Measurements from ENCODE around the gene PLEKHJ1. TPM values are rescaled to one million over a fixed set of nuclear protein-coding genes. Genes with fewer than 3 reads are reported as not detected.

PLEKHJ1 gene
- total and polyA plus RNA-seq, 2 of the 13 experiments (the other 11 are each of a cell fraction or from before 2014, with no cell fraction given), result 70.5 to 130 TPM

DNA sequence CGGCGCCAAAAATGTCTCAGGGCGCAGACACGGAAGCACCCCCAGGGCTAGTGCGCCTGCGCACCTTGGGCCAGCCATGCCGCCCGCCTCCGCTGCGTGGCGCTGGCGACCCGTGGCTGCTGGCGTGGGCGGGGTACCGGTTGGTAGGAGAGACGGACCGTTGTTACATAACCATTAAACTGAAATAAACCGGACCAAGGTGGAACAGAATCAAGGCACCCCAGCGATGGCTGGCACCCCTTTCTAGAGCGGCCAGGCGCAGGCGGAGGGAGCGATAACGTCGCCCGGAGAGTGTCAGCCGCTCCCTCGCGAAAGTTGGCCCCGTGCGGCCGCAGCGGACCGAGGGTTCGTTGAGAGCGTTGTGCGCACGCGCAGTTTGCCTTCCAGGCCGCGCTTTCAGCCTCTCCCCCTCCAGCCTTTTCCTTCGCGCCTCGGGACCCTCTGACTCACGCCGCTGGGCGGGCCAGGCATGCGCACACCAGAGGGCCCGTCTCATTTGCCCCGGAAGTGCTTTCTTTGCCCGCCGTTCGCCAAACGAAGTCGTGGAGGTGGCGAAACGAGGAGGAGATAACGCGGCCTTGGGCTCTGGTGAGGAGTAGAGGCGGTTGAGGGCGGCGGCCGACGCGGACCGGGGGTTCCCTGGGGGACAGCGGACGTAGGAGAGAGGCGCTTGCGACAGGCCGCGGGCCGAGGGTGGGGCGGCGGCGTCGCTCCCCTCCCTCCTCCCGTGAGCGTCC is at the start of gene PLEKHJ1, which contains the start of gene SF3A2 (continued):
- TF ChIP-seq DZIP1 (CRISPR knock-in tag; IDR thresholded peaks at IDR 0.05), result peak; percentile 84
- peak; percentile 84 for TF ChIP-seq ZMYM4 (CRISPR knock-in tag; IDR thresholded peaks at IDR 0.05)
- peak; percentile 40 for TF ChIP-seq ZNF768 (CRISPR knock-in tag; IDR thresholded peaks at IDR 0.05)
- TF ChIP-seq XRCC5 (optimal IDR thresholded peaks at IDR 0.05; ENCODE audit: low read length), result peak; percentile 53
- TF ChIP-seq CEBPZ (IDR thresholded peaks at IDR 0.05; ENCODE audit: low read length), result no peak
- TF ChIP-seq NFYB (CRISPR knock-in tag; IDR thresholded peaks at IDR 0.05), result peak; percentile 42; the same call in 1 of the 2 replicates
- peak; percentile 57; the same call in 1 of the 2 replicates for TF ChIP-seq ZNF703 (CRISPR knock-in tag; IDR thresholded peaks at IDR 0.05; ENCODE audit: borderline replicate concordance)
- TF ChIP-seq ATF3 (CRISPR knock-in tag; IDR thresholded peaks at IDR 0.05), result peak; percentile 87
- peak; percentile 62 for TF ChIP-seq CEBPB (IDR thresholded peaks at IDR 0.05; ENCODE audit: borderline replicate concordance, low read depth, low read length)
- no peak for TF ChIP-seq ZNF282 (IDR thresholded peaks at IDR 0.05; ENCODE audit: partially characterized antibody)
- TF ChIP-seq NR1H2 (CRISPR knock-in tag; IDR thresholded peaks at IDR 0.05; ENCODE audit: borderline replicate concordance, low read depth), result peak; percentile 93
- peak; percentile 85 for TF ChIP-seq NAIF1 (CRISPR knock-in tag; IDR thresholded peaks at IDR 0.05; ENCODE audit: borderline replicate concordance)
- no peak; the same call in none of the 2 replicates for TF ChIP-seq ZNF296 (CRISPR knock-in tag; conservative IDR thresholded peaks at IDR 0.05)
- TF ChIP-seq SOX5 (CRISPR knock-in tag; IDR thresholded peaks at IDR 0.05; ENCODE audit: borderline replicate concordance), result peak; percentile 57
- TF ChIP-seq PHF21A (CRISPR knock-in tag; IDR thresholded peaks at IDR 0.05), result peak; percentile 85; the same call in 1 of the 2 replicates
- peak; percentile 28; the same call in 1 of the 2 replicates for TF ChIP-seq ZNF34 (CRISPR knock-in tag; IDR thresholded peaks at IDR 0.05; ENCODE audit: borderline replicate concordance)
- TF ChIP-seq, protein P1, sequence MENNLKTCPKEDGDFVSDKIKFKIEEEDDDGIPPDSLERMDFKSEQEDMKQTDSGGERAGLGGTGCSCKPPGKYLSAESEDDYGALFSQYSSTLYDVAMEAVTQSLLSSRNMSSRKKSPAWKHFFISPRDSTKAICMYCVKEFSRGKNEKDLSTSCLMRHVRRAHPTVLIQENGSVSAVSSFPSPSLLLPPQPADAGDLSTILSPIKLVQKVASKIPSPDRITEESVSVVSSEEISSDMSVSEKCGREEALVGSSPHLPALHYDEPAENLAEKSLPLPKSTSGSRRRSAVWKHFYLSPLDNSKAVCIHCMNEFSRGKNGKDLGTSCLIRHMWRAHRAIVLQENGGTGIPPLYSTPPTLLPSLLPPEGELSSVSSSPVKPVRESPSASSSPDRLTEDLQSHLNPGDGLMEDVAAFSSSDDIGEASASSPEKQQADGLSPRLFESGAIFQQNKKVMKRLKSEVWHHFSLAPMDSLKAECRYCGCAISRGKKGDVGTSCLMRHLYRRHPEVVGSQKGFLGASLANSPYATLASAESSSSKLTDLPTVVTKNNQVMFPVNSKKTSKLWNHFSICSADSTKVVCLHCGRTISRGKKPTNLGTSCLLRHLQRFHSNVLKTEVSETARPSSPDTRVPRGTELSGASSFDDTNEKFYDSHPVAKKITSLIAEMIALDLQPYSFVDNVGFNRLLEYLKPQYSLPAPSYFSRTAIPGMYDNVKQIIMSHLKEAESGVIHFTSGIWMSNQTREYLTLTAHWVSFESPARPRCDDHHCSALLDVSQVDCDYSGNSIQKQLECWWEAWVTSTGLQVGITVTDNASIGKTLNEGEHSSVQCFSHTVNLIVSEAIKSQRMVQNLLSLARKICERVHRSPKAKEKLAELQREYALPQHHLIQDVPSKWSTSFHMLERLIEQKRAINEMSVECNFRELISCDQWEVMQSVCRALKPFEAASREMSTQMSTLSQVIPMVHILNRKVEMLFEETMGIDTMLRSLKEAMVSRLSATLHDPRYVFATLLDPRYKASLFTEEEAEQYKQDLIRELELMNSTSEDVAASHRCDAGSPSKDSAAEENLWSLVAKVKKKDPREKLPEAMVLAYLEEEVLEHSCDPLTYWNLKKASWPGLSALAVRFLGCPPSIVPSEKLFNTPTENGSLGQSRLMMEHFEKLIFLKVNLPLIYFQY (CRISPR knock-in tag; IDR thresholded peaks at IDR 0.05; ENCODE audit: borderline replicate concordance), result peak; percentile 84
- TF ChIP-seq ARID2 (CRISPR knock-in tag; IDR thresholded peaks at IDR 0.05; ENCODE audit: borderline replicate concordance), result peak; percentile 97; the same call in 1 of the 2 replicates
